HFFc6 (cell line): ENCODE data around the gene FGD6. TPM values are rescaled to one million over a fixed set of nuclear protein-coding genes. Genes with fewer than 3 reads are reported as not detected.
"Not testable (repeated sequence)": the region's sequence is repeated elsewhere in the genome, so short reads cannot be mapped to it uniquely, and the experiment has no call there.

ENCODE experiments used
- DNase-seq: peaks from one replicate; pipeline ENCODE4 v3.0.0-alpha.2; 2018
- H3K27ac Mint-ChIP-seq: 2 replicates; pipeline ENCODE4 v1.8.0; 2020; ENCODE audit warnings: mild to moderate bottlenecking, mixed read lengths
- H3K27me3 Mint-ChIP-seq: 2 replicates; pipeline ENCODE4 v1.8.0; 2021; ENCODE audit warnings: mild to moderate bottlenecking, moderate library complexity, mixed read lengths; ENCODE audit not compliant: insufficient read depth
- H3K36me3 Mint-ChIP-seq: 2 replicates; pipeline ENCODE4 v1.8.0; 2021; ENCODE audit warnings: low read depth, mixed read lengths
- H3K4me1 Mint-ChIP-seq: 2 replicates; pipeline ENCODE4 v1.8.0; 2020; ENCODE audit warnings: low read depth, mixed read lengths
- H3K4me3 Mint-ChIP-seq: 2 replicates; pipeline ENCODE4 v1.8.0; 2020; ENCODE audit warnings: mild to moderate bottlenecking, moderate library complexity, mixed read lengths
- H3K9me3 Mint-ChIP-seq: 2 replicates; pipeline ENCODE4 v1.8.0; 2020; ENCODE audit warnings: mild to moderate bottlenecking, mixed read lengths
- CTCF ChIP-seq: fragments of 200-600 bp; sonication (generic); IDR thresholded peaks from 2 replicates; pipeline ENCODE4 v1.5.0; 2021; ENCODE audit warnings: antibody characterized with exemption, mild to moderate bottlenecking
- total RNA-seq, 6 experiments: library from RNA; stranded (reverse); fragmentation: NEBNext Ultra II Directional; extraction: Animal tissue kit (Norgen Biotek cat#: 25700); gene quantifications; 2 replicates in 1 of 6; 3 replicates in 5 of 6; pipeline ENCODE4 v1.2.3, GENCODE V29; 2021

Gene FGD6
- total RNA-seq, 6 experiments from 2014 or later: 5.5 to 6.6 (median 6.0) TPM

- H3K4me1 Mint-ChIP-seq: peaks cover 50% of the 10 kb centered on the region
- TF ChIP-seq CTCF: no peak
- H3K27ac Mint-ChIP-seq: no peak overlapping the region
- no peaks in the 10 kb centered on the region; the same call in 1 of the 2 replicates for H3K27me3 Mint-ChIP-seq
- no peaks in the 10 kb centered on the region for H3K9me3 Mint-ChIP-seq
- no peak for DNase-seq
- H3K36me3 Mint-ChIP-seq: peaks cover 9% of the 10 kb centered on the region; the same call in 1 of the 2 replicates
- H3K4me3 Mint-ChIP-seq: no peak overlapping the region
Measured at GRCh38 chr12:95200128-95200894, 17.0 kb downstream of the FGD6 start.

GRCh38 chr12:95198914-95199313 lies 18.4 kb downstream of the FGD6 start:
- Mint-ChIP-seq H3K4me3 (no peak overlapping the region), H3K27ac (no peak overlapping the region), H3K9me3 (no peaks in the 10 kb centered on the region), H3K27me3 (no peaks in the 10 kb centered on the region), H3K4me1 (peaks cover 36% of the 10 kb centered on the region), H3K36me3 (peaks cover 9% of the 10 kb centered on the region; the same call in 1 of the 2 replicates)
- no peak for DNase-seq
- no peak for TF ChIP-seq CTCF

- Mint-ChIP-seq H3K4me1 (peaks cover 24% of the 10 kb centered on the region), H3K36me3 (peaks cover 9% of the 10 kb centered on the region; the same call in 1 of the 2 replicates), H3K9me3 (no peaks in the 10 kb centered on the region), H3K4me3 (no peak overlapping the region), H3K27ac (no peak overlapping the region), H3K27me3 (no peaks in the 10 kb centered on the region)
- no peak for TF ChIP-seq CTCF
- no peak for DNase-seq
Measured at GRCh38 chr12:95197636-95198035, 19.6 kb downstream of the FGD6 start.

- H3K4me3 Mint-ChIP-seq, H3K36me3 Mint-ChIP-seq, H3K27me3 Mint-ChIP-seq, H3K9me3 Mint-ChIP-seq, DNase-seq, H3K27ac Mint-ChIP-seq: not testable (repeated sequence)
- peaks cover 21% of the 10 kb centered on the region for H3K4me1 Mint-ChIP-seq
Measured at GRCh38 chr12:95196875-95197569, 20.2 kb downstream of the FGD6 start.

- Mint-ChIP-seq H3K36me3 (peaks cover 9% of the 10 kb centered on the region; the same call in 1 of the 2 replicates), H3K27ac (no peak overlapping the region), H3K27me3 (no peaks in the 10 kb centered on the region), H3K9me3 (no peaks in the 10 kb centered on the region), H3K4me1 (peaks cover 2% of the 10 kb centered on the region), H3K4me3 (no peak overlapping the region)
- no peak for DNase-seq
- TF ChIP-seq CTCF: no peak
Measured at GRCh38 chr12:95195122-95195521, 22.1 kb downstream of the FGD6 start.

- Mint-ChIP-seq H3K9me3 (no peaks in the 10 kb centered on the region), H3K36me3 (0 out of 2 replicates have a peak, but pooled peaks cover 1% of the 10 kb centered on the region), H3K27me3 (no peaks in the 10 kb centered on the region), H3K4me1 (no peaks in the 10 kb centered on the region), H3K27ac (no peak overlapping the region), H3K4me3 (no peak overlapping the region)
- DNase-seq: no peak
- TF ChIP-seq CTCF: no peak
Measured at GRCh38 chr12:95193139-95193538, 24.1 kb downstream of the FGD6 start.
